OCI-LY7 (cell line): Measurements from ENCODE around the gene ZNF541. TPM values are rescaled to one million over a fixed set of nuclear protein-coding genes. Genes with fewer than 3 reads are reported as not detected.

Source experiments
- Bru-seq: library from RNA; stranded (reverse); fragments of 400-500 nt; gene quantifications from one replicate; lab custom pipeline; 2021; lab: Mats Ljungman, UMichigan
- BruChase-seq, 2 experiments: library from RNA; stranded (reverse); fragments of 400-500 nt; gene quantifications; one replicate each; lab custom pipeline; 2021; lab: Mats Ljungman, UMichigan
- BruUV-seq: library from RNA; stranded (reverse); fragments of 400-500 nt; replicated peaks from 2 replicates; lab custom pipeline; 2021; lab: Mats Ljungman, UMichigan
- CTCF ChIA-PET: fragments of 300-600 bp; sonication (Branson Sonifier 250); formaldehyde crosslinking; loops from one replicate; lab custom pipeline; 2022; ENCODE audit warnings: antibody characterized with exemption; ENCODE audit not compliant: unreplicated experiment; lab: Charles Lee
- POLR2A ChIA-PET: fragments of 300-600 bp; sonication (Branson Sonifier 250); formaldehyde crosslinking; loops from one replicate; lab custom pipeline; 2022; ENCODE audit warnings: antibody characterized with exemption; lab: Charles Lee
- DNase-seq: peaks from one replicate; pipeline ENCODE4 v3.0.0-alpha.2; 2015; ENCODE audit warnings: low spot score
- H2AFZ ChIP-seq: fragments of 200-600 bp; sonication (generic), shearing (Covaris generic); 2 replicates; pipeline ENCODE4 v1.6.1; 2014; ENCODE audit warnings: mild to moderate bottlenecking, antibody characterized with exemption, low read length, moderate library complexity
- H3K27ac ChIP-seq: fragments of 200-600 bp; sonication (generic); 2 replicates; pipeline ENCODE4 v1.5.1; 2014; ENCODE audit warnings: mixed run types, low read depth, mild to moderate bottlenecking, moderate library complexity, low read length, inconsistent platforms; ENCODE audit not compliant: poor library complexity, severe bottlenecking
- H3K36me3 ChIP-seq: fragments of 200-600 bp; sonication (generic); 2 replicates; pipeline ENCODE4 v1.6.1; 2014; ENCODE audit warnings: mild to moderate bottlenecking, antibody characterized with exemption, low read length, moderate library complexity, mixed read lengths; ENCODE audit not compliant: insufficient read depth
- H3K4me1 ChIP-seq: fragments of 200-600 bp; sonication (generic); 2 replicates; pipeline ENCODE4 v1.5.1; 2014; ENCODE audit warnings: mild to moderate bottlenecking, low read length; ENCODE audit not compliant: insufficient read depth, poor library complexity, severe bottlenecking
- H3K4me2 ChIP-seq: fragments of 200-600 bp; sonication (generic); 2 replicates; pipeline ENCODE4 v1.6.1; 2014; ENCODE audit warnings: mild to moderate bottlenecking, low read length
- H3K4me3 ChIP-seq: fragments of 200-600 bp; sonication (generic); 2 replicates; pipeline ENCODE4 v1.5.1; 2014; ENCODE audit warnings: mild to moderate bottlenecking, low read depth, low read length; ENCODE audit not compliant: poor library complexity, severe bottlenecking
- H3K79me2 ChIP-seq: fragments of 200-600 bp; sonication (generic); 2 replicates; pipeline ENCODE4 v1.6.1; 2016; ENCODE audit warnings: low read depth, mild to moderate bottlenecking, low read length, moderate library complexity, mixed read lengths; ENCODE audit not compliant: insufficient read depth
- H3K9me2 ChIP-seq: fragments of 200-600 bp; sonication (generic); 2 replicates; pipeline ENCODE4 v1.6.1; 2016; ENCODE audit warnings: mild to moderate bottlenecking, low read length, mixed read lengths; ENCODE audit not compliant: insufficient read depth
- H3K9me3 ChIP-seq: fragments of 200-600 bp; sonication (generic); 2 replicates; pipeline ENCODE4 v1.6.1; 2014; ENCODE audit warnings: mild to moderate bottlenecking, mixed run types, low read length, mixed read lengths
- H4K20me1 ChIP-seq: fragments of 200-600 bp; sonication (generic); 2 replicates; pipeline ENCODE4 v1.6.1; 2014; ENCODE audit warnings: mild to moderate bottlenecking, antibody characterized with exemption, low read length, moderate library complexity, mixed read lengths; ENCODE audit not compliant: insufficient read depth
- CTCF ChIP-seq: fragments of 200-600 bp; sonication (generic); conservative IDR thresholded peaks from 2 replicates; pipeline ENCODE4 v1.5.1; 2014; ENCODE audit warnings: mild to moderate bottlenecking, antibody characterized with exemption, low read length, moderate library complexity, mixed read lengths
- EZH2phosphoT487 ChIP-seq: fragments of 200-600 bp; sonication (generic); IDR thresholded peaks from 2 replicates; pipeline ENCODE4 v1.6.1; 2018; ENCODE audit warnings: low read depth, borderline replicate concordance, mild to moderate bottlenecking, mixed run types, antibody characterized with exemption, low read length, moderate library complexity, mixed read lengths
- intact Hi-C: fragments of 100-400 bp; cut with micrococcal nuclease; formaldehyde crosslinking; loops from one replicate; pipeline ENCODE4 v1.10.0; 2022; ENCODE audit not compliant: unreplicated experiment
- long read RNA-seq: library from polyadenylated mRNA; stranded (forward); transcript quantifications from one replicate; pipeline ENCODE4 v2.0.0, GENCODE V29; 2022
- total RNA-seq, 2 experiments: library from RNA; depleted of rRNA in 1 of 2; stranded (reverse); fragments of >200 nt in 1 of 2; shearing (Covaris generic) in 1 of 2; gene quantifications; 2 replicates each; pipeline ENCODE4 v1.2.3, GENCODE V29; 2014 to 2022

Gene ZNF541
- not detected in 2 replicates for total RNA-seq (2014; rRNA removed; shearing (Covaris generic))
- total RNA-seq (2022) = not detected in 2 replicates
- Bru-seq, nascent RNA = percentile 13 among the genes with signal in this experiment
- BruChase-seq, experiment 1, labeled RNA remaining after a 6-hour chase = percentile 11 among the genes with signal in this experiment
- percentile 13 among the genes with signal in this experiment for BruChase-seq, experiment 2, labeled RNA remaining after a 2-hour chase
- long read RNA-seq = 0 reads

DNA sequence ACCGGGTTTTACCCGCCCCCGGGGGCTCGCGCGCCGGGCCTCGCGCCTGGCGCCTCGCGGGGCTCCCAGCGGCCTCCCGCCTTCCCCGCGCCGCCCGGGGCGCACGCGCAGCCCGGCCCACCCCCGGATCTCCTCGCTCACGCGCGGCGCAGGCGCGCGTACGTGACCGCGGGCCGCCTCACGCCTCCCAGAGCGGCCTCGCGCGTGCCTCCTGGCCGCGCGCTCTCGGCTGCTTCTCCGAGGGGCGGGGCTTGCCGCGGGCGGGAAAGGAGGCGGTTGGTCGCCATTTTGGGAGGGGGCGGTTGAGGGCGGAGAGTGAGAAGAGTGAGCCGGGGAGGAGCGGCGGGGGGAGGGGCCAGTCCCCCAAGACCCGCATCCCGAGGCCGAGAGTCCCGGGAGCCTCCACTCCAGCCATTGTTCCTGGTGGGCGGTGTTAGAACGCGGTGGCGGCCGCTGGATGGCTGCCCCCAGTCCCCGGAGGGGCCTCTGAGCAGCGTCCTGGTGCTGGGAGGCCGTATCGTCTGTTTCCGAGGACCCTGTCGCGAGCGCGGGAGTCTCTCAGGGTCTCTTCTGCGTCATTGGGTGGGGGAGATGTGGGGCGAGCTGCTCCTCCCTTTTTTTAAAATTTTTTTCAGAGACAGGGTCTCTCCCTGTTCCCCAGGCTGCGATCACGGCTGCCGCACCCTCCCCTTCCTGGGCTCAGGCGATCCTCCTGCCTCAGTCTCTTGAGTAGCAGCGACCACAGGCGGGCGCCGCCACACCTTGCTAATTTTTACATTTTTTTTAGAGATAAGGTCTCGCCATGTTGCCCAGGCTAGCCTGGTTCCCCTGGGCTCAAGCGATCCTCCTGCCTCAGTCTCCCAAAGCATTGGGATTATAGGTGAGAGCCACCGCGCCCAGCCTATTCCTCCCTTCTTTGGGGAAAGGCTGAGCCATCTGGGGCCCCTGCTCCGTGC is at the start of gene ZNF541:
TSS of gene ZNF541 (minus strand) at position 78 of the 956 bp plus-strand sequence. CDS start 17,292 bp downstream, outside the sequence.
- Histone ChIP-seq H3K9me3 (no peaks in the 10 kb centered on the region), H3K4me1 (peaks cover 41% of the 10 kb centered on the region), H4K20me1 (no peaks in the 10 kb centered on the region), H2AFZ (peak within 1 kb of the TSS; percentile 22; the same call in 1 of the 2 replicates), H3K9me2 (no peaks in the 10 kb centered on the region), H3K27ac (no peak within 1 kb of the TSS), H3K36me3 (no peaks in the 10 kb centered on the region), H3K4me3 (no peak within 1 kb of the TSS), H3K4me2 (no peak within 1 kb of the TSS), H3K79me2 (no peaks in the 10 kb centered on the region)
- TF ChIP-seq EZH2phosphoT487 (no peak), CTCF (no peak)
- POLR2A ChIA-PET = interaction anchor here (0.7 kb wide), 1 partner anchor 89 kb away, joined by 4 read pairs; no protein-coding TSS in a partner anchor
- CTCF ChIA-PET = no interaction called here
- BruUV-seq = no TSS peak
- no peak for DNase-seq
- intact Hi-C loops = no loop called here

- no TSS peak for BruUV-seq
- H3K79me2 ChIP-seq = peaks cover 63% of the 10 kb centered on the region
Observed at GRCh38 chr19:47619763-47620162, 46.8 kb upstream of the ZNF541 start.

More at GRCh38 chr19:47619763-47620162, 46.8 kb upstream of the ZNF541 start:
- intact Hi-C loops = no loop called here
- no peak overlapping the region for H2AFZ ChIP-seq
- no peak overlapping the region for H3K27ac ChIP-seq
- CTCF ChIA-PET = no interaction called here
- no peak for DNase-seq
- H3K4me1 ChIP-seq = peaks cover 4% of the 10 kb centered on the region
- H3K4me2 ChIP-seq = no peak overlapping the region
- H3K9me3 ChIP-seq = no peaks in the 10 kb centered on the region
- H4K20me1 ChIP-seq = peaks cover 4% of the 10 kb centered on the region; the same call in 1 of the 2 replicates
- no peaks in the 10 kb centered on the region for H3K9me2 ChIP-seq
- no peak overlapping the region for H3K4me3 ChIP-seq
- TF ChIP-seq EZH2phosphoT487 (no peak), CTCF (no peak)
- peaks cover 6% of the 10 kb centered on the region for H3K36me3 ChIP-seq
- POLR2A ChIA-PET = interaction anchor here (0.6 kb wide), 1 partner anchor 1916 kb away, joined by 5 read pairs; no protein-coding TSS in a partner anchor
